Measurements from ENCODE around the gene SUSD6. TPM values are rescaled to one million over a fixed set of nuclear protein-coding genes. Genes with fewer than 3 reads are reported as not detected.
A peak's percentile ranks its signal among the peaks of the same experiment; 100 is the strongest.

The SUSD6 gene
- total RNA-seq, 2 donors from 2014 or later = 27.3 to 70.3 TPM

GRCh38 chr14:69670093-69670492 is 58.7 kb downstream of the SUSD6 start:
- intact Hi-C loops (cut with DNase I) = no loop called here
- peaks cover 24% of the 10 kb centered on the region for H3K4me1 ChIP-seq

GRCh38 chr14:69671365-69672030 is 60.1 kb downstream of the SUSD6 start:
- no peak for DNase-seq
- no peak overlapping the region for H3K27ac ChIP-seq
- H3K4me1 ChIP-seq = peaks cover 24% of the 10 kb centered on the region
- no peaks in the 10 kb centered on the region for H3K36me3 ChIP-seq
- no peak overlapping the region for H3K4me3 ChIP-seq
- no peak overlapping the region for H3K9ac ChIP-seq (ENCODE audit: low read depth in 2 of 2, low read length in 2 of 2)
- H3K27me3 ChIP-seq = no peaks in the 10 kb centered on the region
- TF ChIP-seq CTCF (IDR thresholded peaks at IDR 0.05) = no peak
- intact Hi-C loops (cut with DNase I) = no loop called here
- H3K9me3 ChIP-seq = no peaks in the 10 kb centered on the region

More at GRCh38 chr14:69670093-69670492, 58.7 kb downstream of the SUSD6 start:
- Histone ChIP-seq H3K27me3 (no peaks in the 10 kb centered on the region), H3K4me3 (no peak overlapping the region), H3K9me3 (no peaks in the 10 kb centered on the region), H3K9ac (ENCODE audit: low read depth in 2 of 2, low read length in 2 of 2) (no peak overlapping the region), H3K36me3 (no peaks in the 10 kb centered on the region), H3K27ac (no peak overlapping the region)
- no peak for TF ChIP-seq CTCF (IDR thresholded peaks at IDR 0.05)
- no peak for DNase-seq

- Histone ChIP-seq H3K27me3 (no peaks in the 10 kb centered on the region), H3K36me3 (no peaks in the 10 kb centered on the region), H3K9ac (ENCODE audit: low read depth in 2 of 2, low read length in 2 of 2) (no peak overlapping the region), H3K27ac (no peak overlapping the region), H3K9me3 (no peaks in the 10 kb centered on the region), H3K4me3 (no peak overlapping the region), H3K4me1 (peaks cover 24% of the 10 kb centered on the region)
- intact Hi-C loops (cut with DNase I) = no loop called here
- DNase-seq = no peak
- no peak for TF ChIP-seq CTCF (IDR thresholded peaks at IDR 0.05)
Measured at GRCh38 chr14:69672356-69672755, 61.0 kb downstream of the SUSD6 start.

- intact Hi-C loops (cut with DNase I) = no loop called here
- no peaks in the 10 kb centered on the region for H3K27me3 ChIP-seq
- H3K4me1 ChIP-seq = peaks cover 24% of the 10 kb centered on the region
- no peak for DNase-seq
- no peaks in the 10 kb centered on the region for H3K36me3 ChIP-seq
- no peak for TF ChIP-seq CTCF (IDR thresholded peaks at IDR 0.05)
- peak overlapping the region in 1 of 2 donors; percentile 73 for H3K9ac ChIP-seq (ENCODE audit: low read depth in 2 of 2, low read length in 2 of 2)
- H3K4me3 ChIP-seq = no peak overlapping the region
- no peaks in the 10 kb centered on the region for H3K9me3 ChIP-seq
- peak overlapping the region; percentile 58 for H3K27ac ChIP-seq
Measured at GRCh38 chr14:69673104-69673503, 61.7 kb downstream of the SUSD6 start.

- no peaks in the 10 kb centered on the region for H3K9me3 ChIP-seq
- no peak overlapping the region for H3K4me3 ChIP-seq
- H3K27ac ChIP-seq = peak overlapping the region; percentile 58
- intact Hi-C loops (cut with DNase I) = no loop called here
- H3K27me3 ChIP-seq = no peaks in the 10 kb centered on the region
- peak overlapping the region; percentile 40 to 73 for H3K9ac ChIP-seq (ENCODE audit: low read depth in 2 of 2, low read length in 2 of 2)
- H3K36me3 ChIP-seq = no peaks in the 10 kb centered on the region
- H3K4me1 ChIP-seq = peaks cover 24% of the 10 kb centered on the region
- no peak for TF ChIP-seq CTCF (IDR thresholded peaks at IDR 0.05)
- no peak for DNase-seq
Measured at GRCh38 chr14:69673578-69674305, 62.3 kb downstream of the SUSD6 start.
